AG20443 (cell line): ENCODE results near the gene GUCA2A.

Experiments
- DNase-seq: peaks from one replicate; pipeline ENCODE4 v3.0.0; 2012; ENCODE audit warnings: low spot score, mixed read lengths

The GUCA2A gene

GRCh38 chr1:42153624-42154023 lies 10.9 kb downstream of the GUCA2A start:
- no peak for DNase-seq

DNA sequence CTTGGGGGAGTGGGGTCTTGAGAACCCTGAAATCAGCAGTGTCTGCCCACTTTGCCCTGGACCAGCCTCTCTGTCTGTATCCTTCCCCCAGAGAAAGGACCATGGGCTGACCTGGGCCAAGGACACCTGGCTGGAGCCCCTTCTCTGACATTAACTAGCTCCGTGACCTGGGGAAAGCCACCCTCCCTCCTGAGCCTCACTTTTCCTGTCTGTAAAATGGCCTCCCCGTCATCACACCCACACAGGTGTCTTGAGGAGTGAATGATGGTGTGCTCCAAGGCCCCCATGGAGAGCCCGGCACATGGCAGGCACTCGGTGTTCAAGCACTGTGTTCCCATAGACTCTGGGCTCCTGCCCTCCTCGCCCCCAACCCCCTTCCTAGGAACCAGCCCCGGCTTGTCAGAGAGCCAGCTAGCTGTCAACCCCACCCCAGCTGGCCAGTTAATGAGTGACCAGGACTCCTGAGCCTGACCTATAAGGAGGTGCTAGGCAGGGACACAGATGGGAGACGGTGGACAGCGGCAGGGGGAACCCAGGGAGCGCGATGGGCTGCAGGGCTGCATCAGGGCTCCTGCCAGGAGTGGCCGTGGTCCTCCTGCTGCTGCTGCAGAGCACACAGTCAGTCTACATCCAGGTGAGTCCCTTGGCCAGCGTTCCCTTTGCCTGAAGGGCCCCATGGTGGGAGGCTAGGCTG lies 11.5 kb downstream of the GUCA2A start, which contains the start of gene GUCA2B:
Gene GUCA2B (plus strand): TSS at position 504 of the 694 bp plus-strand sequence. CDS start 41 bp downstream, at position 545.
- DNase-seq, result no peak

DNA sequence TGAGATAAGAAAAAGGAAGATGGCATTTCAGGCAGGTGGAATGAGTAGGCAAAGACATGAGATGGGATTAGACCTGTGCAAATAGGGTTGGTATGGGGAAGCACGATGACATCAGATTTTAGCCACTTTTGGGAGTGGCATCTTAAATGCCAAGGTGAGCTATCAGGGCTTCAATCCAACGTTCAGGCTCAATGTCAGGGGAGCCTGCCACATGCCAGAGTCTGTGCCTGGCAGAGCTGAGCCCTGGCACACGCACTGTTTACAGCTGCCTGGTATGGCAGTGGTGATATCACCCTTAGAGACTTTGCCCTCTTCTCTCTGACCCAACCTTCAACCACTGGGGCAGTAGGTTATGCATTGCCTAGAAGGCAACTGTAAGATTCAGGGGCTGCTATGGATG lies 12.4 kb downstream of the GUCA2A start:
- no peak for DNase-seq

DNA sequence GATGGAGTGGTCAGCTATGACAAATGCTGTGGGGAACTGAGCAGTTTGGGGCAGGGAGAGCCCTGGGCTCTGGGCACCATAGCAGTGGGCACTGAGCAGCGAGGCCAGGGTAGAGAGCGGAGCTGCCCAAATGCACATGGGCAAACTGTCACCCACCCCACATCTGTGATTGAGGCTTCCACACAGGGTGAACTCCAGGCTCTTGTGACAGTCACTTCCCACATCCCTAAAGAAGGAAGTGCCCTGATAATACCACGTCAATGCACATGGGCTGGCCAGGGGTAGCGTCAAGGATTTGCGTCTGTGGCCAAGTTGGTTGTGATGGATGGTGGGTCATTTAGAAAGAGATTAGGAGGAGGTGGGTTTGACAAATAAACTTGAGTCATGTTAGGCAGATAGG lies 13.9 kb downstream of the GUCA2A start:
- no peak for DNase-seq

DNA sequence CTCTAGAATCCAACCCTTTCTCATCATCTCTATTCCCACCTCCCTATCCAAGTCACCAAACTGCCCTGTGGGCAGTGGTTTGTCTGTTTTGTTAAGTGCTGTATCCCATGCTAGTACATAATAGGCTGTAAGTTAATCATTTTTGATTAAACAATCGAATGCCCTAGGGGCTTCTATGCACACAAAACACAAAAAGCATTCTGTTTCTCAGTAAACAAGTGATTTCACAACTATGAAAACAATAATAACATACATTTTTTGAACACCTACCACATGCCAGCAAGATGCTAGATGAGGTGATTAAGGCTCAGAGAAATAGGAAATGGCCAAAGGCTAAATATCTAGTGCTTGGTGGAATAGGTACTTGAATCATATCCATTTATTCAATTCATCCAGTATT lies 16.4 kb downstream of the GUCA2A start:
- no peak for DNase-seq

DNA sequence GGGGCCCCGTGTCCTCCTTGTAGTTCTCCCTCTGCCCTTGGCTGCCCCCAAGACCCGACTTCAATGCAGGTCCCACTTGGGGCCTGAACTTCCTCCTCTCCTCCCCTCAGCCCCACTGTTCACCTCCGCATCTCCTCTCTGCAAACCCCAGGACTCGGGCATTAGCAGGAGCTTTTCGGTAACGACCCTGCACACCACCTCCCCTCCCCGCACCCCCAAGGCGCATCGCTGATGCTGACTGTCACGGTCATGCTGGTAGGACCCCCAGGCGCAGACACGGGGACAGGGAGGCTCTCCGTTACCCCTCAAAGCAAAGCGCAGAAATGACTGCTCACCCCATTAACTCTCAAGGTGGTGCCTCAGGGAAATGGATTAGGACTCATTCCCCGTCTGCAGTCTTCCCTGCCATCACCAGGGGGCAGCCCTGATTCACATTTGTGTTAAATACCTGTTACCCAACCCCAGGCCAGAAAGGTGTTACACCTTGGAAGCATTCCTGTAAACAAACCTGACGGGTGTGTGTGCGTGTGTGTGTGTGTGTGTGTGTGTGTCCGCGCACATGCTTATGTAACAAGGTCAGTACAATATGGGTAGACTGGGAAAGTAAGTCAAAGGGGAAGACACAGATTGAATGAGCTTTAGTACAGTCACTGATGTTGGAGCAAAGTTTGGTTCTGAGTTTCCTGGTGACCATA lies 17.8 kb downstream of the GUCA2A start:
- peak; percentile 78 for DNase-seq

- no peak for DNase-seq
Measured at GRCh38 chr1:42145764-42146625, 18.6 kb downstream of the GUCA2A start.

DNA sequence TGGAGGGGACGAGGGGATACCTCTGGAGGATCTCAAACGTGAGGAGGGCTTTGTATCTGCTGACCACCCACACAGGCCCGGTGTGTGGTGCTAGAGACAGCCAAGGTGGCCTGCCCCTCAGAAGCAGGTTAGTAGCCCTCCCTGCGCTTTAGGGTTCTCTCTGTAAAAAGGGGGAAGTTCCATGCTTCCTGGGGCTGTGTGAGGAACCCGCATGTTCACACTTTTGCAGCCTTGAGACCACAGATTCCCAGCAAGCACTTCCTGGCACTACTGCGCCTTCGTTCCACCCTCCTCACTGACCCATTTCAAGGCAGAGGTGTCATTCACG lies 19.2 kb downstream of the GUCA2A start:
- DNase-seq, result no peak

GRCh38 chr1:42144711-42145388 lies 19.7 kb downstream of the GUCA2A start:
- no peak for DNase-seq

- DNase-seq, result peak; percentile 4
Measured at GRCh38 chr1:42143896-42144710, 20.4 kb downstream of the GUCA2A start.

- DNase-seq, result peak; percentile 4
Measured at GRCh38 chr1:42142894-42143675, 21.5 kb downstream of the GUCA2A start.

DNA sequence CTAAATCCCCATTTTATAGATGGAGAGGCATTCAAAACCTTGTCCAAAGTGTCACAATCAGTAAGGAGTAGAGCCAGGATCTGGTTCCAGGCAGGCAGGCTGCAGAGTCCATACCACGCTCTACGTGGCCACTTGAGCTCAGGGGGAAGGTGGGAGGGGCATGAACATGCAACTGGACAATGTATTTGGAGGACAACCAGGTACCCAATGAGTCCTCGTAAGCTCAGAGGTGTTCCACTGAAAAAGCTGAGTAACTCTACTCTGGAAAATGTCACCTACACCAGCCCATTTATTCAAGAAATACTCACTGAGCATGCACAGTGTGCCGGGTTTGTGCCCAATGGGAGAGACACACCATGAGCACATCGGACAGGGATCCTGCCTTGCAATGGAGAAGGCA lies 22.6 kb downstream of the GUCA2A start:
- DNase-seq, result peak; percentile 2

- DNase-seq, result peak; percentile 5
Measured at GRCh38 chr1:42140191-42140590, 24.4 kb downstream of the GUCA2A start.

GRCh38 chr1:42139444-42139843 lies 25.1 kb downstream of the GUCA2A start:
- DNase-seq, result no peak

DNA sequence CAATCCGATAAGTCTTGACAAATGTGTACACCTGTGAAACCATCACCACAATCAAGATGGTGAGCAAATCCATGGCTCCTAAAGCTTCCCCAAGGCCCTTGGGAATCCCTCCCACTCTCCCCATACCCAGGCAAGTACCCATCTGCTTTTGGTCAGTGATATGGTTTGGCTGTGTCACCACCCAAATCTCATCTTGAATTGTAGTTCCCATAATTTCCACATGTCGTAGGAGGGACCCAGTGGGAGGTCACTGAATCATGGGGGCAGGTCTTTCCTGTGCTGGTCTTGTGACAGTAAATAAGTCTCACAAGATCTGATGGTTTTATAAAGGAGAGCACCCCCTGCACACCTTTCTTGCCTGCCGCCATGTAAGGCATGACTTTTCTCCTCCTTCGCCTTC lies 26.0 kb downstream of the GUCA2A start:
- DNase-seq, result peak; percentile 2

- DNase-seq, result peak; percentile 11
Measured at GRCh38 chr1:42137766-42138165, 26.8 kb downstream of the GUCA2A start.

GRCh38 chr1:42136466-42136865 lies 28.1 kb downstream of the GUCA2A start:
- DNase-seq, result peak; percentile 3

DNA sequence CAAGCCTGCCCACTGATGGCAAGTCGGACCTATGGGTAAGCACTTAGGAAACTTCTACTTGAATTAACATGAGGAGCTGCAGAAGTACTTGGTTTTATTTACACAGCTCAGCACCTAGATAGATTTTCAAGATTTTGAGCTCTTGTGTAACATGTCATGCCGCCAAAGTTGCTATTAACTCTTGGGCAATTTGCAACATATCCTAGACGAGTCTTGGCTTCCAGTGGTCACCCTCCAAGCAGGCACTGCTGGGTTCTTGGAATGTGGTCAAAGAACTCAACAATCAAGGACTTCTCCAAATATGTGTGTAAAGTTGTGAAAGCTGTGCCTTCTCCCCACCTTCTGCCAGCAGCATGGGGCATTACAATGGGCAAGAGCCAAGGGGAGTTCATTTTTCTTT lies 29.1 kb downstream of the GUCA2A start:
- peak; percentile 9 for DNase-seq

DNA sequence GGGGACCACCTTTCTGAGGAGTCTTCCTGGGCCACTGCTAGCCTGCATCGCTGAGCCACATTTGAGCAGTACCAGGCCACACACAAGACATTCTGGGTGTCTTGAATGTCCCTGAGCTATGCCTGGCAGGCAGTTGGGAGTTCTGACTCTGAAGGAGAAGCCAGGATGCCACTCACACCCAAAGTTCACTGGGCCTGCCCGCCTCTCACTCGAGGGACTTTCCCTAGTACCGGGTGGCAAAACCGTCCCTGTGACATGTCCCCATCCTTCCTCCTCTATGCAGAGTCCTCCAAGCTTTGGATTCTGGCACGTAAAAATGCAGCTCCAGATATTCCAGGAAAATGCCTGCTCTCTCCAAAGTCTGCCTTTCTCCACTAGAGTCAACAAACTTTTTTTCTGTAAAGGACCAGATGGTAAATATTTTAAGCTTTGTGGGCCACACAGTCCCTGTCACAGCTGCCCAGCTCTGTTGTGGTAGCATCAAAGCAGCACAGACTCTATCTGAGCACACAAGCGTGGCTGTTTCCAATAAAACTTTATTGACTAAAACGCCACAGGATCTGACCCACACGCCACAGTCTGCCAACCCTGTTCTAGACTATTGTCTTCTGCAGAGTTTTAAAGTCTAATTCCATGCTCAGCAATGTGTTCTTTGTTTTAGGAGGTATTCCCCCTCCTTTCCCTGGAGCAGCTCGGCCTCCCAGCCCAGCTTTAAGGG lies 30.6 kb downstream of the GUCA2A start:
- DNase-seq, result peak; percentile 2

GRCh38 chr1:42133390-42133789 lies 31.2 kb downstream of the GUCA2A start:
- DNase-seq, result no peak
